Trophoblast cell (in vitro differentiated cells and primary cell): Measurements from ENCODE around the gene MBOAT7.
A peak's percentile ranks its signal among the peaks of the same experiment; 100 is the strongest.
"Not testable (repeated sequence)": the region's sequence is repeated elsewhere in the genome, so short reads cannot be mapped to it uniquely, and the experiment has no call there.

Experiments
- DNase-seq, 2 donors: peaks; one replicate each; pipeline ENCODE4 v3.0.0-alpha.2; 2016
- H2AFZ ChIP-seq: 2 replicates; pipeline ENCODE4 v1.6.1; 2013; ENCODE audit warnings: low read length, moderate library complexity, mild to moderate bottlenecking; ENCODE audit not compliant: insufficient read depth, poor library complexity
- H2AK5ac ChIP-seq: 2 replicates; pipeline ENCODE4 v1.6.1; 2013; ENCODE audit warnings: mild to moderate bottlenecking, low read length
- H2BK120ac ChIP-seq: 2 replicates; pipeline ENCODE4 v1.6.1; 2013; ENCODE audit warnings: low read length, mild to moderate bottlenecking, moderate library complexity; ENCODE audit not compliant: insufficient read depth, poor library complexity
- H2BK12ac ChIP-seq: 2 replicates; pipeline ENCODE4 v1.6.1; 2013; ENCODE audit warnings: mild to moderate bottlenecking, low read length, moderate library complexity
- H2BK5ac ChIP-seq: 2 replicates; pipeline ENCODE4 v1.6.1; 2013; ENCODE audit warnings: low read length, low read depth, moderate library complexity, mild to moderate bottlenecking; ENCODE audit not compliant: poor library complexity
- H3K14ac ChIP-seq: 2 replicates; pipeline ENCODE4 v1.6.1; 2013; ENCODE audit warnings: mild to moderate bottlenecking, low read length
- H3K18ac ChIP-seq: 2 replicates; pipeline ENCODE4 v1.6.1; 2013; ENCODE audit warnings: mild to moderate bottlenecking, low read length
- H3K23ac ChIP-seq: 2 replicates; pipeline ENCODE4 v1.6.1; 2013; ENCODE audit warnings: low read length
- H3K27ac ChIP-seq: 2 replicates; pipeline ENCODE4 v1.5.1; 2013; ENCODE audit warnings: low read depth, mild to moderate bottlenecking, inconsistent platforms, low read length, moderate library complexity
- H3K27me3 ChIP-seq: 2 replicates; pipeline ENCODE4 v1.6.1; 2013; ENCODE audit warnings: inconsistent platforms, mild to moderate bottlenecking, low read length, moderate library complexity; ENCODE audit not compliant: insufficient read depth
- H3K36me3 ChIP-seq, 2 experiments: 1 replicate in 1 of 2; 2 replicates in 1 of 2; pipeline ENCODE4 v1.6.1; 2013; ENCODE audit warnings: low read length in 2 of 2, mild to moderate bottlenecking in 2 of 2, moderate library complexity in 1 of 2; ENCODE audit not compliant: insufficient read depth in 2 of 2, control insufficient read depth in 1 of 2
- H3K4ac ChIP-seq: 2 replicates; pipeline ENCODE4 v1.6.1; 2013; ENCODE audit warnings: low read depth, mild to moderate bottlenecking, low read length, moderate library complexity
- H3K4me1 ChIP-seq, 2 experiments: 1 replicate in 1 of 2; 2 replicates in 1 of 2; pipeline ENCODE4 v1.6.1; 2013; ENCODE audit warnings: low read length in 2 of 2, mild to moderate bottlenecking in 2 of 2, moderate library complexity in 1 of 2; ENCODE audit not compliant: insufficient read depth in 2 of 2, control insufficient read depth in 1 of 2
- H3K4me2 ChIP-seq: 2 replicates; pipeline ENCODE4 v1.6.1; 2013; ENCODE audit warnings: inconsistent platforms, mild to moderate bottlenecking, low read length, moderate library complexity
- H3K4me3 ChIP-seq: 2 replicates; pipeline ENCODE4 v1.5.1; 2013; ENCODE audit warnings: mild to moderate bottlenecking, low read depth, low read length, inconsistent platforms
- H3K79me1 ChIP-seq: one replicate; pipeline ENCODE4 v1.6.1; 2013; ENCODE audit warnings: low read length
- H3K79me2 ChIP-seq: 2 replicates; pipeline ENCODE4 v1.6.1; 2013; ENCODE audit warnings: low read length, mild to moderate bottlenecking; ENCODE audit not compliant: control insufficient read depth, insufficient read depth, poor library complexity
- H3K9ac ChIP-seq: 2 replicates; pipeline ENCODE4 v1.6.1; 2013; ENCODE audit warnings: mild to moderate bottlenecking, low read length
- H3K9me3 ChIP-seq: 2 replicates; pipeline ENCODE4 v1.6.1; 2013; ENCODE audit warnings: low read depth, mild to moderate bottlenecking, control low read depth, inconsistent platforms, low read length; ENCODE audit not compliant: insufficient read depth
- H4K12ac ChIP-seq: 2 replicates; pipeline ENCODE4 v1.6.1; 2013; ENCODE audit warnings: low read depth, mild to moderate bottlenecking, low read length, moderate library complexity
- H4K8ac ChIP-seq: 2 replicates; pipeline ENCODE4 v1.6.1; 2013; ENCODE audit warnings: low read depth, mild to moderate bottlenecking, low read length, moderate library complexity
- H4K91ac ChIP-seq: one replicate; pipeline ENCODE4 v1.6.1; 2013; ENCODE audit warnings: low read depth, mild to moderate bottlenecking, low read length, moderate library complexity
- WGBS: extraction: QIAGEN DNeasy Blood & Tissue Kit; methylation state at CpG from one replicate; pipeline ENCODE4 v1.1.7; 2013; ENCODE audit warnings: missing lambda C conversion rate; ENCODE audit not compliant: insufficient read length, insufficient coverage; ENCODE audit errors: extremely low coverage; 5-methylcytosine and 5-hydroxymethylcytosine counted together

MBOAT7 gene

DNA sequence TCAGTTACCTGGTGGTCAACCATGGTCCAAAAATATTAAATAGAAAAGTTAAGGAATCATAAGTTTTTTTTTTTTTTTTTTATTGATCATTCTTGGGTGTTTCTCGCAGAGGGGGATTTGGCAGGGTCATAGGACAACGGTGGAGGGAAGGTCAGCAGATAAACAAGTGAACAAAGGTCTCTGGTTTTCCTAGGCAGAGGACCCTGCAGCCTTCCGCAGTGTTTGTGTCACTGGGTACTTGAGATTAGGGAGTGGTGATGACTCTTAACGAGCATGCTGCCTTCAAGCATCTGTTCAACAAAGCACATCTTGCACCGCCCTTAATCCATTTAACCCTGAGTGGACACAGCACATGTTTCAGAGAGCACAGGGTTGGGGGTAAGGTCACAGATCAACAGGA, 24.8 kb upstream of the MBOAT7 start:
- H3K14ac ChIP-seq, H3K23ac ChIP-seq, H3K9ac ChIP-seq, H3K9me3 ChIP-seq, H2AK5ac ChIP-seq, H3K4ac ChIP-seq, H2AFZ ChIP-seq, H2BK5ac ChIP-seq, H3K79me2 ChIP-seq, H3K27me3 ChIP-seq, H3K27ac ChIP-seq, DNase-seq, H3K18ac ChIP-seq, H4K12ac ChIP-seq, H4K91ac ChIP-seq, H2BK120ac ChIP-seq, H3K4me2 ChIP-seq, H3K4me3 ChIP-seq, H3K79me1 ChIP-seq, H4K8ac ChIP-seq, H2BK12ac ChIP-seq: not testable (repeated sequence)
- H3K4me1 ChIP-seq, result peaks cover 14 to 16% of the 10 kb centered on the region in 2 experiments
- H3K36me3 ChIP-seq, result peaks cover 5 to 20% of the 10 kb centered on the region in 2 experiments
- WGBS, result no CpG with 5 or more reads among the region's 5 CpGs

DNA sequence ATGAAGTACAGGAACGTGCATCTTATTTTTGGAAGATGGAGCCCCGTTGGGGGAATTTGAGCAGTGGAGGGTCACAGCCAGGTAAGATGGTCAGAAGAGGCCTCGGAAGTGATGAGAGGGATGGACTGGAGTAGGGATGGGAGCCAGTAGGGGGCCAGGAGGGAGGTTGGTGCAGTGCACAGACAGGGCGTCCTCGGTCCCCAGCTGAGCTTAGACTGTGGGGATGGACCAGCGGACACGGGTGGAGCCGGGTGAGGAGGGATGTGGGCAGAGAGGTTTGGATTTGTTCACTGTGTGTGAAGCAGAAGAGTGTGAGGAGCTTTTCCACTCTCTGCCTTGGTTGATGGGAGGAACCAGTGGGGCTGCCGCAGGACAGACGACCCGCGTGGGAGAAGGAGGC, 21.9 kb upstream of the MBOAT7 start:
- H3K23ac ChIP-seq, result no peak overlapping the region
- no peak overlapping the region for H2AFZ ChIP-seq
- no CpG with 5 or more reads among the region's 12 CpGs for WGBS
- no peak overlapping the region for H4K12ac ChIP-seq
- no peaks in the 10 kb centered on the region for H3K79me1 ChIP-seq
- no peaks in the 10 kb centered on the region for H3K79me2 ChIP-seq
- H3K9me3 ChIP-seq, result no peaks in the 10 kb centered on the region
- no peak overlapping the region for H3K27ac ChIP-seq
- H3K4me2 ChIP-seq, result no peak overlapping the region
- no peak overlapping the region for H3K14ac ChIP-seq
- DNase-seq, result no peak
- H3K36me3 ChIP-seq, result peaks cover 29 to 44% of the 10 kb centered on the region in 2 experiments
- no peak overlapping the region for H3K4me3 ChIP-seq
- no peak overlapping the region for H4K91ac ChIP-seq
- H3K9ac ChIP-seq, result no peak overlapping the region
- no peak overlapping the region for H3K18ac ChIP-seq
- H3K4me1 ChIP-seq, result peaks cover 13 to 19% of the 10 kb centered on the region in 2 experiments
- H2BK12ac ChIP-seq, result no peak overlapping the region
- no peak overlapping the region for H2BK5ac ChIP-seq
- H4K8ac ChIP-seq, result no peak overlapping the region
- H2BK120ac ChIP-seq, result no peak overlapping the region
- H2AK5ac ChIP-seq, result no peak overlapping the region
- H3K27me3 ChIP-seq, result no peaks in the 10 kb centered on the region
- H3K4ac ChIP-seq, result no peak overlapping the region

DNA sequence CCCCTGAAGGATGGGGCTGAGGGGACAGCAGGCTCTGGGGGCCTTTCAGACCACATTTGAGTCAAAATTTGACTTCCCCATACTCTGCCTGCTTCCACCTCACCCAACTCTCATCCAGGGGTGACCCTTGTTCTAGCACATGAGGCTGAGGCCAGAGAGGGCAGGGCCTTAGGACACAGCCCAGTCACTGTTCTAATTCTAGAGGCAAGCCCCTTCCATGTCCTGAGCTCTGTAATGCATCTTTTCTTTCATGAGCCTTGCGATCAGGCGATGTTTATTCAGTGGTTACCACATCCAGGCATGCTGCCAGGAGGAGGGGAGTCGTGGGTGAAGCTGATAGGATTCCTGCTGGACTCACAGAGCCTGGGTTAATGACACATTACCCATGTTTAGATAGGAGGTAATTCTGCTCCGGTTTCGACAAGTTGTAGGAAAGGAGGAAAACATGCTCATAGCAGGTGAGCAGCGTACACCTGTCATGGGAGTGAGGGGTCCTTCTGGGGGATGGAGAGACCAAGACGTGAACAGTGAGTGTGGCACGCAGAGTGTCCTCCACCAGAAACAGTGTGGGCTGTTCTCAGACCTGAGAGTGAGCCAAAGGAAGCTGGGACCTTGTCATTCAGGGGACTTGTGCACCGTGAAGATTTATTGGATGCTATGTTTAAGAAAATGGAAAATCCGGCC, 20.6 kb upstream of the MBOAT7 start:
- no peak overlapping the region for H3K27ac ChIP-seq
- H3K4me3 ChIP-seq, result no peak overlapping the region
- no peak overlapping the region for H3K4ac ChIP-seq
- peaks cover 38 to 55% of the 10 kb centered on the region in 2 experiments for H3K36me3 ChIP-seq
- H3K9ac ChIP-seq, result no peak overlapping the region
- peak; percentile 49 to 61 for DNase-seq
- no peaks in the 10 kb centered on the region for H3K79me1 ChIP-seq
- no peak overlapping the region for H2BK5ac ChIP-seq
- no peak overlapping the region for H2BK12ac ChIP-seq
- no peak overlapping the region for H2AK5ac ChIP-seq
- H3K18ac ChIP-seq, result no peak overlapping the region
- no peak overlapping the region for H4K12ac ChIP-seq
- H3K9me3 ChIP-seq, result no peaks in the 10 kb centered on the region
- H4K91ac ChIP-seq, result no peak overlapping the region
- H2BK120ac ChIP-seq, result no peak overlapping the region
- H3K4me1 ChIP-seq, result peaks cover 13 to 19% of the 10 kb centered on the region in 2 experiments
- H3K14ac ChIP-seq, result no peak overlapping the region
- no peak overlapping the region for H3K23ac ChIP-seq
- no peak overlapping the region for H2AFZ ChIP-seq
- H3K27me3 ChIP-seq, result no peaks in the 10 kb centered on the region
- no CpG with 5 or more reads among the region's 10 CpGs for WGBS
- H3K4me2 ChIP-seq, result no peak overlapping the region
- no peak overlapping the region for H4K8ac ChIP-seq
- no peaks in the 10 kb centered on the region for H3K79me2 ChIP-seq

DNA sequence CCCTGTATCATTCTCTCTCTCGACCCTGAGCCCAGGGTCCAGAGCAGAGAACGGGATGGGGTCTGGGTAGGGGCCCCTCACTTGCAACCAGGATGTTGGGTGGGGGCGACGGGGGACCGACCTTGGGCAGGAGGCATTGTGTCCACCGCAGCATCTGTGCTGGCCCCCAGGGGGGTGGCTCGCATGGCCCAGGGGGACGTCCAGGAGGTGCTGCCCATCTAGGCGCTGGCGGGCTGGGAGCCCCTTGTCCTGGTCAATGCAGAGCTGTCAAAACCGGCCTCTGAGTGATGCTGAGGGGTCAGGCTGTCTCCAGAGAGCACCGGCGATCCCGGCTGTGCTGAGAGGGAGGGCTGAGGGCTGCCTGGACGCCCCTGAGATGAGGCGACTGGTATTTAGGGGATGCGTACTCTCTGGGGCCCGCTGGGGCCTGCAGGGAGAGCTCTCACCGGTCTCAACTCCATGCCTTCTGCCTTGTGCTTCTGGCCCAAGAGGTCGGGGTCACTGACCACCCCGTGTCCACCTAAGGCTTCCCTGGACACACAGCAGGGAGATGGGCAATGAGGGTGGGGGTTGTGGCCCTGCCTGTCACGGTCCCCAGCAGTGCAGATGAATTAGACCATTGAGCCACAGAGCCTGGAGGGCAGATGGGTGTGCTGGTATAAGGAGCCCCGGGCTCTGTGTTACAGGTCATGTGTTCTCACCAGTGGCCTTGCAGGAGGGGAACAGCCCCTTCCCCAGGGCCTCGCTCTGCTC, 19.9 kb upstream of the MBOAT7 start:
- Histone ChIP-seq H3K79me1 (no peaks in the 10 kb centered on the region), H2BK5ac (no peak overlapping the region), H3K9me3 (no peaks in the 10 kb centered on the region), H3K4ac (no peak overlapping the region), H2BK12ac (no peak overlapping the region), H3K9ac (no peak overlapping the region), H4K91ac (no peak overlapping the region), H2BK120ac (no peak overlapping the region), H4K12ac (no peak overlapping the region), H2AFZ (no peak overlapping the region), H3K36me3 (peaks cover 41 to 61% of the 10 kb centered on the region in 2 experiments), H2AK5ac (no peak overlapping the region), H3K27me3 (no peaks in the 10 kb centered on the region), H3K4me1 (peaks cover 13 to 21% of the 10 kb centered on the region in 2 experiments), H3K27ac (no peak overlapping the region), H3K14ac (no peak overlapping the region), H3K4me3 (no peak overlapping the region), H3K23ac (no peak overlapping the region), H3K18ac (no peak overlapping the region), H3K4me2 (no peak overlapping the region), H3K79me2 (peaks cover 2% of the 10 kb centered on the region), H4K8ac (no peak overlapping the region)
- WGBS, result no CpG with 5 or more reads among the region's 24 CpGs
- peak; percentile 48 to 59 for DNase-seq
